NCI-H345 treated with DMSO at 0.1 percent for 48 hours (cell line): Measurements from ENCODE around the gene IER5.
"Not testable (repeated sequence)": the region's sequence is repeated elsewhere in the genome, so short reads cannot be mapped to it uniquely, and the experiment has no call there.

Experiments
- DNase-seq: peaks from one replicate; lab custom pipeline; 2025; ENCODE audit not compliant: unreplicated experiment; lab: John Stamatoyannopoulos, UW

The IER5 gene

DNA sequence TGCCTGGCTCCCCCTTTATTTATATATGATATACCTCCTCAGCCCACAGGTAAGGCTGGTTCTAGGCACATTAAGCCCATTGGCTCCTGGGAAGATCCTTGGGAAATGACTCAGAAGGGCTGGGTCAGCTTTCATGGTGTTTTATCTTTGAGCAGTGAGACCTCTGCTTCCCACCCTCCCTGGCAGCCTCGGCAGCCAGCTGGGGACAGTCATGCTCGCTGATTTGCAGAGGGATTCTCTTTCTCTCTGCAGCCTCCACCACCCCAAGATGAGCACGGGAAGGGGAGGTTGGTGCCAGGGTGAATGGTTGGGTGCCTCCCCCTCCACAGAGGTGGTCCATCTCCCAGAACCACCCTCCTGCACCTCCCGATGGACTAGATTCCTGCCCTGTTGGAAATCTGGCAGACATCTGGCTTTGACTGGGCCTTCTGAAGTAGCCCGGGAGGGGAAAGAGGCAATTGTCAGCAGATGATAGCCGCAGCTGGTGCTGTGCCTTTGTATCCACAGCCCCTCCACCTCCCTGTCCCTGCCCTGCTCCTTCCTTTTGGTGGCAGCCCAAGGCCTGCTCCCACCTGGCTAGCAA is 24.6 kb downstream of the IER5 start:
- peak; percentile 24 for DNase-seq

DNA sequence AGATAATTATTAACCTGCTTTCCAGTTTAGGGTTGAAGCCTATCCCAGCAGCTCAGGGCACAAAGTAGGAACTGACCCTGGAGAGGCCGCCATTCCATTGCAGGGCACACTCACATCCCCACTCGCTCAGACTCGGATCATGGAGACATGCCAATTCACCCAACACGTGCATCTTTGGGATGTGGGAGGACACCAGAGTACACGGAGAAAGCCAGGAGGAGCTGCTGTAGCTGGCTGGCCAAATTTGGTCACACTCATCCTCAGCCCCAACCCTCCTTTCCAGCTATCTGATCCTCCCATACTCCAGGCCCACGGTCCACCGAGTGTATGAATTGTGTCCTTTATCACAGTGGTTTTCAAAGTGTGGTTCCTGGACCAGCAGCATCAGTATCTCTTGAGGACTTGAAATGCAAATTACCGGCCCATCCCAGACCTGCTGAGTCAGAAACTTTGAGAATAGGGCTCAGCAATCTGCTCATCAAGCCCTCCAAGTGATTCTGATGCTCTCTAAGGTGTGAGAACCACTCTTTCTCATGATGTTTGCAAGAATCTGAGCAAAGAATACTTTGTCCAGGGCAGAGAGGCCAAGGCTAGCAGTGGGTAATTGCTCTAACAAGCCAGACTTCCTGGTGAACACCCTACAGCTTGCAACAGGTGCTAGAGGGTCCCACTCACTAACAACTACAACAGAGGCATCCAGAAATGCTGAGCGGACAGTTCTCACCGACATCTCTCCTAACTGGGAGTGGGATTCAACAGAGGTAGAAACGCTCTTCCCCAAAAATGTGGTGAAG is 26.3 kb downstream of the IER5 start:
- DNase-seq, result no peak

DNA sequence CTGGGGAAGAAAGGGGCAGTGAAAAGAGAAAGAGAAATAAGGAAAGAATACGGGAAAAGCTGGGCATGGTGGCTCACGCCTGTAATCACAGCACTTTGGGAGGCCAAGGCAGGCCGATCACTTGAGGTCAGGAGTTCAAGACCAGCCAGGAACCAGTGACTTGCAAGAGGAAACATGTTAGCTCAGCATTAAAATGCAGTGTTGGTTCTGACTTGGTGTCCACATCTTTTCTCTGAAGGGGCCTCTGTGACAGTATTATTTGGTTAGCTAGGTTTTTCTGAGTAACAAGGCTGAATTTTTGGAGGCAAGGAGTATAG is 26.8 kb downstream of the IER5 start:
- no peak for DNase-seq

DNA sequence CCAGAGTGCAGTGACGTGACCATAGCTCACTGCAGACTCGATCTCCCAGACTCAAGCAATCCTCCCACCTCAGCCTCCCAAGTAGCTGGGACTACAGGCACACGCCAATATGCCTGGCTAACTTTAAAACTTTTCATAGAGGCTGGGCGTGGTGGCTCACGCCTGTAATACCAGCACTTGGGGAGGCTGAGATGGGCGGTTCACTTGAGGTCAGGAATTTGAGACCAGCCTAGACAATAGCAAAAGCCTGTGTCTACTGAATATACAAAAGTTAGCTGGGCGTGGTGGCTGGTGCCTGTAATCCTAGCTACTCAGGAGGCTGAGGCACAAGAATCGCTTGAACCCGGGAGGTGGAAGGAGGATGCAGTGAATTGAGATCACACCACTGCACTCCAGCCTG is 27.5 kb downstream of the IER5 start:
- not testable (repeated sequence) for DNase-seq

DNA sequence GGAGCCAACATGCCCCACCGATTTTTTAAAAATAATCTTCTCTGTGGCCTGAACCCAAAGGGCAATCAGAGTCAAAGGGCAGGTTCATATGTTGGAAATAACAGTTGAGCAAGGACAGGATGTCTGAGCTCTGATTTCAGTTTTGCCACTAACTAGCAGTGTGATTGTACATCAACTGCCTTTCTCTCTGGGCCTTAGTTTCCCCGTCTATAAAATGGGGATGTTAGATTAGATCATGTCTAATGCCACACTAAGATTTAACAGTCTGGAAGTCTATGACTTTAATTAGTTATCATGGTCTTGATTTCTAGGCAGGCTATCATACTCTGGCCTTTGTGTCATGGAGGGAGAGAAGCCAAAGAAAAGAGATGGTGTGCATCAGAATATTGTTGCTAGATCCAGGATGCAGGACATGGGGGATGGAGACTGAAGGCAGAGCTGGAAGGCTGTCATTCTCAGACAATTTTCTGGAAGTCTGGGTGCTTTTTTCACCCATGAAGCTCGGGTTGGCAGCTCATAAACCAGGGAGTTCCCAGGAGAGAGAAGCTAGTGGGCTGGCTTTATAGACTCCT is 28.4 kb downstream of the IER5 start:
- DNase-seq, result no peak

DNA sequence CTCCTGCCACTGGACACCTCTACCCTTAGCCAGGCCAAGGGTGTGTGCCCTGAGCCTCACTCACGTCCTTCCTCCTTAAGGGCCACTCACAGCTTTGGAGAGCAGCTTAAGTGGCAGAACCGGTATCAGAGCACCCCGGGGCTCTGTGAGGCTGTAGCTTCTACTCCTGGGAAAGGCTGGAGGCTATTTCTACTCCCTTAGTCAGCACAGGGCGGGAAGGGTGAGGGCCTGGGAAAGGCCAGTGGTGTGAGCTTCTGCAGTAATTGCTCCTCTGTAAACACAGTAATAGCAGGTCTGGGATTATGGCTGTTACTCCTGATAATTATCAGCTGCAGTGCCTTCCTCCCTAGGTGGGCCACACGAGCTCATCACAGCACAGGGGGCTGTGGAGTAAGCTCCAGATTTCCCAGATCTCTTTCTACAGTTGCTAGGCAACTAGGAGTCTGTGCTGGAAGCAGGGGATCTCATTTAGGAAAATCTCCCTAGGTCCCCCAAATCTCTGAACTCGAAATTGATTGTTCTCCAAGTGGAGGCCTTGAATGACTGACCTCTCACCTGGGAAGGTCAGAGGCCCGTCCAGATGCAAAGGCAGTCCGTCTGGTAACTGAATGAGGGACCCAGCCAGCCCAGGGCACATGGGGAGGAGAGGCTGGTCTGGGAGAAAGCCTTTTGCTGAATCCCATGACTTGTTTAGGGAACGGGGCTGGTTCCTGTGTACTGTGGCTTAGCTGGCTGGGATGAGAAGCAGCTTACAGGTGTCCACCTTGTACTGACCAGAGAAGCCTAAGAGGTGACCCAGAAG is 29.3 kb downstream of the IER5 start:
- no peak for DNase-seq

DNA sequence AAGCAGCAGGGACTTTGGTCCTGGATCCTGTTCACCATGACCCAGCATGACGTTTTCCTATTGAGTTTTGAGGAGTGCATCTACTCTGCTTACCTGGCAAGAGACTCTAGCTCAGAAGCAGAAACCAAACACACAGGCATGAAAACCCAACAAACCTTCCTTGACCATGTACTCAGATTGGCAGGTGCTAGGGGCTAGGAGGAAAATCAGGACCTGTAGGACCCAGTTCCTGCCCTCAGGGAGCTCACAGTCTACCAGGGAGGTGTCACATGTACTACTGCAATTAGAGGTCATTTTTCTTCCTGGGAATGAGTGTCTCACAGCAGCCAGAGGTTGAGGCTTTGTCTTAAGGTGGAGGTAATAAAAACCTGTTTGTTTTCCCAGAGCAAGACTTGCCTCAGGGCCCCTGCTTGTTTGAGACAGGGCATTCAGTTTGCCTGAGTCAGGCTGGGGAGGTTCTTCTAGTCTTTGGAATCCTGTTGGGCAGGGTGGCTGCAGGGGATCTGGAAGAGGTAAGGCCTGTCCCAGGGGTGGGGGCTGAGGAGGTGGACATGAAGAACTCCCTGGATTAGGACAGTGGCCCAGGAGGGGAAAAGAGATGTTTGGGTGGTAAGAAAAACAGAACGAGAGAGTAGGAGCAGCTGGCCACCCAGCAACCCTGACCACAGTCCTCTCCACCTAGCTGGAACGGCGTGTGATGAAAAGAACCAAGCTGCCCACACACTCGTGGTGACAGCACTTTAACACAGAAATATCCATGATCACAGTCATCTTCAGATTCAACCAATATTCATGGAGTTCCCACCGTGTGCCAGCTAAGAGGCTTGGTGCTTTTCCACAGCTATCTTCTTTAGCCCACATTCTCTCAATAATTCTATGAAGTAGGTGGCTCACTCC is 30.8 kb downstream of the IER5 start:
- DNase-seq, result no peak

DNA sequence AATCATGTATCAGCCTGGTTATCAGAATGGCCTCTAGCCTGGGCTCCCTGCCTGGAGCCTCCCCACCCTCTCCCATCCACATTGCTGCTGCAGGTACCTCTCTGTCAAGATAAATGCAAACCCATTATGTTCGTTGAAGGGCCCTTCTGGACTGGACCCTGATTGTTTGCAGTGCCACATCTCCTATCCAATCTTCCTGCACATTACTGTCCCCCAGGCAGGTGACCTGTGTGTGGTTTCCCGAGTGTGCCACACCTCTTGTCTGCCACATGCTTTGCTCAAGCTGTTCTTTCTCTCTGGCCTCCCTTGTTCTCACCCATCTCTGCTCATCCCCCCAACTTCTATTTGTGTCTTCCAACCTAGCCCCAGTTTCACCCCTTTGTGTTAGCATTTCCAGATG is 32.4 kb downstream of the IER5 start:
- DNase-seq, result no peak

DNA sequence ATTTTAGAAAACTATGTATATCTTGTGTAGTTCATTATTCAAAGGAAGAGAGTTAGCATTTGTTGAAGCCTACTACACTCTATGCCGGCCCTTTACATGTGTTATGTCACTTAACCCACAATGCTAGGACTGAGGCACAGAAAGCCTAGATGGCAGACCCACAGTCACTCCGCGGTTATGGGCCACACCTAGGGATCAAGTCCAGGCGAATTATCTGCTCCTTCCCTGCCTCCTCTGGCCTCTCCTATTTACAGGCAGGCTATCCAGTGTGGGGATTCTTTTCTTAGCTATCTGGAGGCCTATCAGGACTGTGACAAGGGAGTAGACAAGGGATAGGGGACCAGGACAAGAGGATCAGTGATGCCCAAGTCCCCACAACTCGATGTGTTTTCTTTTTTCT is 33.0 kb downstream of the IER5 start:
- DNase-seq, result no peak

DNA sequence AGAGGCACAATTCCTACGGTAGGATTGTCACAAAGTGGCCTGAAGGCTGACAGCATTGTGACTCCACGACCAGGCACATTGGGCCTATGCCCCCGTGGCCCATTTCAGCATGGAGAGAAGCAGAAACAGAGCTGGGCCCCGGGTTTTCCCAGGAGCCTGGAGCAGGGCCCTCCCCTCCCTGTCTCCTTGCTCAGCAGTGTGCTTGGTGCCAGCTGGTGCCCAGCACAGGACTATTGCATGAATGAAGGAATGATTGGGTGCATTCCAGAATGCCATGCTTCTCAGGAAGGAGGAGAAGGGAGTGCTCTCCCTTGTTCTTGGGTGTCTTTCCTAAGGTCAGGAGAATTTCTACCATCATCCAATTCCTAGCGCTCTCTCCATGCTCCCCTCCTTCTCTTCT is 33.7 kb downstream of the IER5 start:
- no peak for DNase-seq

DNA sequence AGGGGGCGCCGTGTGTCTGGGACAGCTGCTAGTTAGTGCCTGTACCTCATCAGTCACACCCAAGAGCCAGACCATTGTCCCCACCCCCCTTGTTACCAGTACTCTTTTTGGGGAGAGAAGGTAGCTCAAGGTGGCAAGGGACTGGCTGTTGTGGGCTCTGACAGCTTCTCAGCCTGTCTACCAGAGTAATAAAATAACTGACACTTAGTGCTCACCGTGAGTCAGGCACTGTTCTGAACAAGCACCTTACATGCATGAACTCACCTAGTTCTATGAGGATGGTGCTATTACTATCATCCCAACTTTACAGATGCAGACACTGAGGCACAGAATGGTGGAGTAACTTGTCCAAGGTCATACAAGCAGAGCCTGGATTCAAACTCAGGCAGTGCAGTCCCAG is 34.7 kb downstream of the IER5 start:
- no peak for DNase-seq

DNA sequence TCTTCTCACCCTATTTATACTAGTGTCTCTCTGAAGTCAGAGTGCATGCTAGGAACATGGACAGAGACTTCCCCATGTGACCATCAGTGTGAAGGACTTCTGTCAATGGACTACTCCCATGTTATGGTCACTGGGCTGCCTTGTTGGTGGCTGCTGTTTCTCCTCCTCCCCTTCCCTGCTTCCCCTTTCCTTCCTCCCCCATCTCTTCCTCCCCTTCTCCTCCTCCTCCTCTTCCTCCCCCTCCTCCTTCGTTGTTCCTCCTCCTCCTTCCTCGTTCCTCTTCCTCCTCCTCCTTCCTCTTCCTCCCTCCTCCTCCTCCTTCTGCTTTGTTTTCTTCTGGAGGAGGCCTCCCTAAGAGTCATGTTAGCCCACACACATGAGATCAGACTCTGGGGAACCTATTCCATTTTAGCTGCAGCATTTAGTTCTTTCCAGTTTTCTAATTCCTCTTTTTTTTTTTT is 35.8 kb downstream of the IER5 start:
- no peak for DNase-seq

DNA sequence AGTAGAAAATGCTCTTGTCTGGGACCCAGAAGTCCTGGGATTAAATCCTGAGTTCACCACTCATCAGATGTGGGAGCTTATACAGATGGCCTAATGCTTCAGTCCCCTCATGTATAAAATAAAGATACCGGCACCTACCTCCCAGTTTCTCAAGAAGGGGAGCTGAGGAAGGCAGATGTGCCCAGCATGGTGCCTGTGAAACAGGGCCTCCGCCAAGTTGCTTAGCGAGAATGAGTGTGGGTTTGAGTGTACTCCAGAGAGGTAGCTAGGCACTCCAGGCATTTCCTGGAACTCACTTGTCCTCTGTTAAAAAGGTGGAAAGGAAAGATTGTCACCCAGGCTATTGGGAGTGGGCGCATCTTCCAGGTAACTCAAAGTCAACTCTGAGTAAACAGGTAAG is 37.8 kb downstream of the IER5 start:
- no peak for DNase-seq

DNA sequence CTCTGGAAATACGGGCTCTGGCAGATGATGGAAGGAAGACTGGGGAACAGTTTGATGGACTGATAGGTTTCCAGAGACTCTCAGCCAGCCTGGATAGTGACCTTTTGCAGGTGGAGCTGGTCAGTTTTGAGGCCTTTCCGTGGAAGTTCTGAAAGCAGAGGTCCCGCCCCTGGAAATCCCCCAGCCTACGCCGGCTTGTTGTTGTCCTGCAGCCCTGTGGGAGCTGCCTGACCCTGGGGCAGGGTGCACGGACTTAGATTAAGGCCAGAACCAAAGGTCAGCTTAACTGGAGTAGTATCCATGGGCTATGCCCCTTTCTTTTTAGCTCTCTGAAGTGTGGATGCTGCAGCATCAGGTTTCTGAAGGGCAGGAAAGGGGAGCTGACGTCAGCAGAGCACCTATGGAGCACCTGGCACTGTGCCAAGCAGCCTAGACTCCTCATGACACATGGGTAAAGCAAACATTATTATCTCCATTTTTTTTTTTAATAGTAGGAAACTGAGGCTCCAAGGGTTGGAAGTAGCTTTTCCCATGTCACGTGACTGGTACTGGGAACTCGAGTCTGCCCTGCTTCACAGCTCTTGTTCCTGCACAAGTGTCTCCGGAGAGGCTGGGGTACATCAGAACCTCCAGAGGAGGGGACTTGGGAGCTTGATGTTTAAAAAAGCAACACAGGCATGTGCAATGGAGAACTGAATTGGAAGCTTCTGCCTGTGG is 38.5 kb downstream of the IER5 start:
- DNase-seq, result peak; percentile 85

DNA sequence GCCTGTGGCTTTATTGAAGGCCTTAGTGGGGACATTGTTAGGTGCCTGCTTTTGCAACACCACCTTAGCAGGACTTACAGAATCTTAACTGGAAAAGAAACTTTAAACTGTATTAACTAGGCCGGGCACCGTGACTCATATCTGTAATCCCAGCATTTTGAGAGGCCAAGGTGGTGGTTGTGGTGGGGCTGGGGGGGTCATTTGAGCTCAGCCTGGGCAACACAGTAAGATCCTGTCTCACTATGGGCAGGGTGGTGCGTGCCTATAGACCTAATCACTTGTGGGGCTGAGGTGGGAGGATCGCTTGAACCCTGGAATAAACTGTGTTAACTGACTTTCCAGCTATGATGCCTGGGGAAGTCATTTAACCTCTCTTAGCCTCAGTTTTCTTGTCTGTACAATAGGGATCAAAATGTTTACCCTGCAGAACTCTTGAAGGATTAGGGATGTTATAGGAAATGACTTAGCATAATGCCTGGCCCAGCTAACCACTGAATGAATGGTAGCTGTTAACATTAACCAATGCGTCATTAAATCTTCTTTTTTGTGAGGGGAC is 39.5 kb downstream of the IER5 start:
- no peak for DNase-seq

DNA sequence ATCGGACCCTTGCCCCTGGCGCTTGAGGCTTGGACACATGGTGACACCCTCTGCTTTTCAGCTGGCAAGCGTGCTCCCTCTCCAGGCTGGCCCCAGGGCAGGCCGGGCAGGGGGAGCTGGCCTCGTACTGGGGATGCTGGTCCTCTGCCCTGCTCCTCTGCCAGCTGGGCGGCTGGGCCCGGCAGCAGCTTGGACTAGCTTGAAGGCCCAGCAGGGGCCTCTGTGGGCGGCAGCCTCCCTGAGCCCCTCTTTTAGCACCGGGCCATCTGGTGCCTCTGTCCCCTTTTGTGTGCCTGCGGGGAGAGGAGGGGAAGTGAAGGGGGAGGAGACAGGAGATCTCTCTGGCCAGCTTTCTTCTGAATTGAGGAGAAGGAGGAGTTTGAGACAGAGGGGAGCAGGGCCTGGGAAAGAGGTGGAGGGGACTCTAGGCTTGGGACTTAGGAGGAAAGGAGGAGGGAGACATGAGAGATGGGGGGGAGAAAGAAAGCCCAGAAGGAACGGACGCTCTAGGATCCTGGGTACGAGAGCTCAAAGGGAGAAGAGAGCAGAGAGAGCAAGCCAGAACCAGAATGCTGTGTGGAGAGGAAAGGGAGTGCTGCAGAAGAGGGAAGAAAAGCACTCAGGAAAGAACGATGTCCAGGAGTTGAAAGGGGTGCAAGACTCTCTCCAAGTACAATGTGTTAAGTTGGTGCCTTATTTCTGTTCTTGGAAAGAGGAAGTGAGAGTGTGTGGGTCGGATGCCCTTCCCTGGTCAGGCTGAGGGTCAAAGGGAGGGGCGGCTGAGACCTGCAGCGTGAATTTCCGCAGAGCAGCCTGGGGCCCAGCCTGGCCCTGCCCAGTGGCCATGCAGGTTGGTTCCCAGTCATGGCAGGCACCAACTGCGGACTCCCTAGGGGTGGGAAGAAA is 40.3 kb downstream of the IER5 start:
- peak; percentile 15 for DNase-seq

DNA sequence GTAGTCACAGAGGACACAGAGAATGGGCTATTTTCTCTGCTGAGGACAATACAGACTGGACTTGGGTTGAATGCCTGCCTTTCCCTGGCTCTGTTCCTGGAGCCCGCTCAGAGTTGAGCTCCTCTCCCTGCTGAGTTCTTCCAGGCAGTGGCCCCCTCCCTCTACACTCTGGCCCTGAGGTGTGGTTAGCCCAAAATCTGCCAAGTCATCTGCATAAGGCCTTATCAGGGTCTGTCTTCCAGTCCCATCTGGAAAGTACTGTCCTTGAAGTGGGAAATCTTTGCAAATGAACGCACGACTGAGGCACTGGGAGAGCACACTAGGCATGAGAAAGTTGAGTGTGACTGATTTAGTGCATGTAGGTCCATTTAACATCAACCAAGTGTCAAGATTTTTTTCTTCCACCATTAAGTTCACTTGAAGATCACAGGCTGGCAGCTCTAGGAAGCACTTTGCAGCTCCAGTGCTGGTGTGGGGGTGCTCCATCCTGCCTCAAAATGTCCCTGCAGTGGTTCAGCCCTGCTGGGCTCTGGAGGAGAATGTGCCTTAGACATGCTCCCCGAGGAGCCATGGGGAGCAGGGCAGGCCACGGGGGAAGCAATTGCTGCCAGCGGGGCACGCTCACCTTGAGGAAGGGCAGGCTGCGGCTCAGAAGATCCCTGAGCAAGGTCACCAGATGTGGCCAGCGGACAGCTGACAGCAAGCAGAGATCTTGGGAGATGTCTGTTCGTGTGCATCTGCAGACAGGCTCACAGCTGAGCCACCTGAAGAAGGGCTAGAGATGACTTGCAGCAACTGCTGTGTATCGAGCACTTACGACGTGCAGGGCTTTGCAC is 41.5 kb downstream of the IER5 start:
- DNase-seq, result no peak
